Prostate gland (tissue), 2 donors: ENCODE results near the gene OLFM2.

Experiments
- POLR2AphosphoS5 ChIP-seq: sonication (generic); formaldehyde crosslinking; IDR thresholded peaks from one replicate; pipeline ENCODE4 v1.6.1; 2017; ENCODE audit warnings: antibody characterized with exemption
- TF ChIP-seq, protein P1 (sequence below), 4 experiments: fragments of 200-600 bp in 2 of 4; fragments of 450-650 bp in 2 of 4; sonication (generic) in 2 of 4; IDR thresholded peaks; 1 replicate in 3 of 4; 2 replicates in 1 of 4; pipeline ENCODE4 v1.5.1; 2016 to 2019; ENCODE audit warnings: antibody characterized with exemption in 4 of 4, mild to moderate bottlenecking in 2 of 4, moderate library complexity in 2 of 4

DNA sequence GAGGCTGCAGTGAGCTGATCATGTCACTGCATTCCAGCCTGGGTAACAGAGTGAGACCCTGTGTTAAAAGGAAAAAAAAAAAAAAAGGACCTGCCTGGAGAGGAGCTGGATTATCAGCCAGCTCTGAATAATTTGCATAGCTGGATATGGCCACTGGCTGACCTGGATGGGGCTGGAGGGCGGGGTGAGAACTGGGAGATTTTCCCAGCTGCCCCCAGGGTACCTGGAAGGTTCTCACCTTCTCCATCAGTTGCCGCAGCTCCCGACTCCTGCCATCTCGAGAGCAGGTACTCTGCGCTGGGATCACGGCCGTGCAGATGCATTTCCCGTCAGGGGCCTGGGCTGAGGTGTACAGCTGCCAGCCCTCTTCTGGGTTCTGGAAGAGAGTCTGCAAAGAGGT is 75.9 kb downstream of the OLFM2 start:
- TF ChIP-seq, protein P1, sequence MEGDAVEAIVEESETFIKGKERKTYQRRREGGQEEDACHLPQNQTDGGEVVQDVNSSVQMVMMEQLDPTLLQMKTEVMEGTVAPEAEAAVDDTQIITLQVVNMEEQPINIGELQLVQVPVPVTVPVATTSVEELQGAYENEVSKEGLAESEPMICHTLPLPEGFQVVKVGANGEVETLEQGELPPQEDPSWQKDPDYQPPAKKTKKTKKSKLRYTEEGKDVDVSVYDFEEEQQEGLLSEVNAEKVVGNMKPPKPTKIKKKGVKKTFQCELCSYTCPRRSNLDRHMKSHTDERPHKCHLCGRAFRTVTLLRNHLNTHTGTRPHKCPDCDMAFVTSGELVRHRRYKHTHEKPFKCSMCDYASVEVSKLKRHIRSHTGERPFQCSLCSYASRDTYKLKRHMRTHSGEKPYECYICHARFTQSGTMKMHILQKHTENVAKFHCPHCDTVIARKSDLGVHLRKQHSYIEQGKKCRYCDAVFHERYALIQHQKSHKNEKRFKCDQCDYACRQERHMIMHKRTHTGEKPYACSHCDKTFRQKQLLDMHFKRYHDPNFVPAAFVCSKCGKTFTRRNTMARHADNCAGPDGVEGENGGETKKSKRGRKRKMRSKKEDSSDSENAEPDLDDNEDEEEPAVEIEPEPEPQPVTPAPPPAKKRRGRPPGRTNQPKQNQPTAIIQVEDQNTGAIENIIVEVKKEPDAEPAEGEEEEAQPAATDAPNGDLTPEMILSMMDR (IDR thresholded peaks at IDR 0.05), result no peak
- TF ChIP-seq POLR2AphosphoS5, result no peak
